ENCODE measurements around the gene ZMYM3. TPM values are rescaled to one million over a fixed set of nuclear protein-coding genes. Genes with fewer than 3 reads are reported as not detected.
A peak's percentile ranks its signal among the peaks of the same experiment; 100 is the strongest.

Gene ZMYM3
- total RNA-seq, 2 experiments from 2014 or later = 22.6 to 22.8 TPM

- ATAC-seq = no peak
- Mint-ChIP-seq H3K27me3 (no peaks in the 10 kb centered on the region), H3K27ac (no peak overlapping the region), H3K36me3 (ENCODE audit: low read depth) (peaks cover 13% of the 10 kb centered on the region), H3K4me1 (peaks cover 29% of the 10 kb centered on the region), H3K4me3 (peak overlapping the region; percentile 84), H3K9me3 (ENCODE audit: low read depth) (no peaks in the 10 kb centered on the region)
- ChIA-PET POLR2A (no interaction called here), CTCF (interaction anchor here (0.6 kb wide), 1 partner anchor 35 kb away, joined by 3 read pairs; no protein-coding TSS in a partner anchor)
- no peak for DNase-seq
- intact Hi-C loops (cut with DNase I, micrococcal nuclease) = loop anchor here in 1 of 2 experiments (5.0 kb wide), 1 partner anchor 55 kb away; no protein-coding TSS in a partner anchor
These were observed 1.7 kb downstream of the ZMYM3 start for GRCh38 chrX:71252221-71252620.

- CTCF ChIA-PET = no interaction called here
- POLR2A ChIA-PET = no interaction called here
- Mint-ChIP-seq H3K27me3 (no peaks in the 10 kb centered on the region), H3K4me1 (peaks cover 29% of the 10 kb centered on the region), H3K36me3 (ENCODE audit: low read depth) (peaks cover 13% of the 10 kb centered on the region), H3K27ac (peak overlapping the region; percentile 25), H3K4me3 (peak overlapping the region; percentile 84), H3K9me3 (ENCODE audit: low read depth) (no peaks in the 10 kb centered on the region)
- ATAC-seq = no peak
- peak; percentile 57 for DNase-seq
- intact Hi-C loops (cut with DNase I, micrococcal nuclease) = loop anchor here in 1 of 2 experiments (5.0 kb wide), 1 partner anchor 54 kb away; no protein-coding TSS in a partner anchor
These were observed 2.4 kb downstream of the ZMYM3 start for GRCh38 chrX:71251466-71251973.

GRCh38 chrX:71250841-71251240 lies 3.1 kb downstream of the ZMYM3 start:
- intact Hi-C loops (cut with DNase I, micrococcal nuclease) = loop anchor here in 1 of 2 experiments (5.0 kb wide), 1 partner anchor 54 kb away; no protein-coding TSS in a partner anchor
- peaks cover 14% of the 10 kb centered on the region for H3K36me3 Mint-ChIP-seq (ENCODE audit: low read depth)
- no peaks in the 10 kb centered on the region for H3K27me3 Mint-ChIP-seq
- H3K4me3 Mint-ChIP-seq = peak overlapping the region; percentile 48
- ChIA-PET CTCF (no interaction called here), POLR2A (no interaction called here)
- no peak for ATAC-seq
- no peaks in the 10 kb centered on the region for H3K9me3 Mint-ChIP-seq (ENCODE audit: low read depth)
- H3K27ac Mint-ChIP-seq = peak overlapping the region; percentile 72
- DNase-seq = no peak
- peaks cover 28% of the 10 kb centered on the region for H3K4me1 Mint-ChIP-seq

- Mint-ChIP-seq H3K36me3 (ENCODE audit: low read depth) (peaks cover 39% of the 10 kb centered on the region), H3K4me3 (no peak overlapping the region), H3K9me3 (ENCODE audit: low read depth) (no peaks in the 10 kb centered on the region), H3K27me3 (no peaks in the 10 kb centered on the region), H3K4me1 (no peaks in the 10 kb centered on the region), H3K27ac (no peak overlapping the region)
- DNase-seq (no peak), ATAC-seq (no peak)
- CTCF ChIA-PET = interaction anchor here (1.6 kb wide), 1 partner anchor 9 kb away, joined by 4 read pairs; the partner anchor contains the start of gene ZMYM3
- POLR2A ChIA-PET = interaction anchor here (0.6 kb wide), 1 partner anchor 108 kb away, joined by 8 read pairs; no protein-coding TSS in a partner anchor
- intact Hi-C loops (cut with DNase I, micrococcal nuclease) = no loop called here
These were observed 8.8 kb downstream of the ZMYM3 start for GRCh38 chrX:71245159-71245558.

- Mint-ChIP-seq H3K9me3 (ENCODE audit: low read depth) (no peaks in the 10 kb centered on the region), H3K4me3 (no peak overlapping the region), H3K36me3 (ENCODE audit: low read depth) (peaks cover 42% of the 10 kb centered on the region), H3K27me3 (no peaks in the 10 kb centered on the region), H3K4me1 (no peaks in the 10 kb centered on the region), H3K27ac (no peak overlapping the region)
- ChIA-PET POLR2A (no interaction called here), CTCF (interaction anchor here (1.6 kb wide), 1 partner anchor 10 kb away, joined by 4 read pairs; the partner anchor contains the start of gene ZMYM3)
- ATAC-seq (no peak), DNase-seq (no peak)
- intact Hi-C loops (cut with DNase I, micrococcal nuclease) = no loop called here
These were observed 9.4 kb downstream of the ZMYM3 start for GRCh38 chrX:71244359-71245128.

GRCh38 chrX:71241301-71241700 lies 12.6 kb downstream of the ZMYM3 start:
- no peak for DNase-seq
- ChIA-PET CTCF (no interaction called here), POLR2A (no interaction called here)
- Mint-ChIP-seq H3K36me3 (ENCODE audit: low read depth) (peaks cover 33% of the 10 kb centered on the region), H3K27me3 (no peaks in the 10 kb centered on the region), H3K4me3 (no peak overlapping the region), H3K9me3 (ENCODE audit: low read depth) (no peaks in the 10 kb centered on the region), H3K4me1 (no peaks in the 10 kb centered on the region), H3K27ac (no peak overlapping the region)
- no peak for ATAC-seq
- intact Hi-C loops (cut with DNase I, micrococcal nuclease) = no loop called here

GRCh38 chrX:71239781-71240180 lies 14.2 kb downstream of the ZMYM3 start:
- DNase-seq = no peak
- Mint-ChIP-seq H3K27me3 (no peaks in the 10 kb centered on the region), H3K27ac (no peak overlapping the region), H3K4me3 (no peak overlapping the region), H3K9me3 (ENCODE audit: low read depth) (no peaks in the 10 kb centered on the region), H3K4me1 (no peaks in the 10 kb centered on the region), H3K36me3 (ENCODE audit: low read depth) (peaks cover 25% of the 10 kb centered on the region)
- CTCF ChIA-PET = no interaction called here
- ATAC-seq = no peak
- intact Hi-C loops (cut with DNase I, micrococcal nuclease) = no loop called here
- POLR2A ChIA-PET = no interaction called here

GRCh38 chrX:71236836-71237235 lies 17.1 kb downstream of the ZMYM3 start:
- Mint-ChIP-seq H3K27ac (no peak overlapping the region), H3K4me1 (no peaks in the 10 kb centered on the region), H3K36me3 (ENCODE audit: low read depth) (peaks cover 16% of the 10 kb centered on the region), H3K9me3 (ENCODE audit: low read depth) (no peaks in the 10 kb centered on the region), H3K4me3 (no peak overlapping the region), H3K27me3 (no peaks in the 10 kb centered on the region)
- ChIA-PET CTCF (no interaction called here), POLR2A (no interaction called here)
- ATAC-seq = no peak
- DNase-seq = no peak
- intact Hi-C loops (cut with DNase I, micrococcal nuclease) = no loop called here

GRCh38 chrX:71235482-71235881 lies 18.5 kb downstream of the ZMYM3 start:
- ChIA-PET POLR2A (no interaction called here), CTCF (no interaction called here)
- Mint-ChIP-seq H3K27ac (no peak overlapping the region), H3K36me3 (ENCODE audit: low read depth) (peaks cover 7% of the 10 kb centered on the region), H3K27me3 (no peaks in the 10 kb centered on the region), H3K4me3 (no peak overlapping the region), H3K4me1 (no peaks in the 10 kb centered on the region), H3K9me3 (ENCODE audit: low read depth) (no peaks in the 10 kb centered on the region)
- DNase-seq = no peak
- no peak for ATAC-seq
- intact Hi-C loops (cut with DNase I, micrococcal nuclease) = no loop called here

- no peaks in the 10 kb centered on the region for H3K27me3 Mint-ChIP-seq
- no peaks in the 10 kb centered on the region for H3K4me1 Mint-ChIP-seq
- POLR2A ChIA-PET = interaction anchor here (0.6 kb wide), 1 partner anchor 18 kb away, joined by 7 read pairs; no protein-coding TSS in a partner anchor
- no peak for DNase-seq
- H3K36me3 Mint-ChIP-seq (ENCODE audit: low read depth) = no peaks in the 10 kb centered on the region
- no peaks in the 10 kb centered on the region for H3K9me3 Mint-ChIP-seq (ENCODE audit: low read depth)
- ATAC-seq = no peak
- intact Hi-C loops (cut with DNase I, micrococcal nuclease) = no loop called here
- H3K4me3 Mint-ChIP-seq = no peak overlapping the region
- H3K27ac Mint-ChIP-seq = no peak overlapping the region
- CTCF ChIA-PET = no interaction called here
These were observed 25.8 kb downstream of the ZMYM3 start for GRCh38 chrX:71228063-71228642.

GRCh38 chrX:71227370-71228062 lies 26.4 kb downstream of the ZMYM3 start:
- POLR2A ChIA-PET = no interaction called here
- Mint-ChIP-seq H3K27ac (no peak overlapping the region), H3K4me3 (no peak overlapping the region)

More at GRCh38 chrX:71227370-71228062, 26.4 kb downstream of the ZMYM3 start:
- DNase-seq = no peak
- intact Hi-C loops (cut with DNase I, micrococcal nuclease) = no loop called here
- Mint-ChIP-seq H3K9me3 (ENCODE audit: low read depth) (no peaks in the 10 kb centered on the region), H3K4me1 (no peaks in the 10 kb centered on the region), H3K36me3 (ENCODE audit: low read depth) (no peaks in the 10 kb centered on the region), H3K27me3 (no peaks in the 10 kb centered on the region)
- no peak for ATAC-seq
- CTCF ChIA-PET = no interaction called here
